ENCODE data around the gene NOL9. TPM values are rescaled to one million over a fixed set of nuclear protein-coding genes. Genes with fewer than 3 reads are reported as not detected.

NOL9 gene
- total RNA-seq, 1 donor from 2014 or later: 26.0 TPM

DNA sequence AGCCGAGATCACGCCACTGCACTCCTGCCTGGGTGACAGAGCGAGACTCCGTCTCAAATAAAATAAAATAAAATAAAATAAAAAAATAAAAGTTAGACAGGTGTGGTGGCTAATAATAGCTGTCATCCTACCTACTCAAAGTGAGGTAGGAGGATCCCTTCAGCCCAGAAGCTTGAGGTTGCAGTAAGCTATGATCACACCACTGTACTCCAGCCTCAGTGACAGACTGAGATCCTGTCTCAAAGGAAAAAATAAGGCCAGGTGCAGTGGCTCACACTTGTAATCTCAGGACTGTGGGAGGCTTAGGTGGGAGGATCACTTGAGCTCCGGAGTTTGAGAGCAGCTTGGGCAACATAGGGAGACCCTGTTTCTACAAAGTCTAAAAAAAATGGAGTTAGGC, 18.0 kb downstream of the NOL9 start:
- no peak for ATAC-seq
- intact Hi-C loops (cut with DNase I): no loop called here
- DNase-seq (ENCODE audit: low spot score): no peak

DNA sequence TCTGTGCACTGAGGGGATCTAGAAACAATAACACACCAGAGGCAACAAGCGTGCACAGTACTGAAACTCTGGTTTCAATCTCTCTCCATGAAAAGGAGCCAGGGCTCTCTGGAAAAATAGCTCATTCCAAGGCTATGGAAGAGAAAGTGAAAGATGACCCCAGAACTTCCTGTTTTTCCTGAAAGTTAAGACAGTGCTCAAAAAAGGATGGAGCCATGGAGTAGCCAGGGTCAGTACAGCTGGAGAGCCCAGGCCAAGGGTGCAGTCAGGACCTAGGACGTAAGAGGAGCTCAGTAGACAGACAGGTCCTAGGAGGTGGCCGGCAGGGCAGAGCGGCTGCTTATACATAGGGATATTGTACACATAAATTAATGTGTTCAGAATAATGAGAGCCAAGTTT, 19.1 kb downstream of the NOL9 start:
- DNase-seq (ENCODE audit: low spot score) (no peak), ATAC-seq (no peak)
- intact Hi-C loops (cut with DNase I): no loop called here

DNA sequence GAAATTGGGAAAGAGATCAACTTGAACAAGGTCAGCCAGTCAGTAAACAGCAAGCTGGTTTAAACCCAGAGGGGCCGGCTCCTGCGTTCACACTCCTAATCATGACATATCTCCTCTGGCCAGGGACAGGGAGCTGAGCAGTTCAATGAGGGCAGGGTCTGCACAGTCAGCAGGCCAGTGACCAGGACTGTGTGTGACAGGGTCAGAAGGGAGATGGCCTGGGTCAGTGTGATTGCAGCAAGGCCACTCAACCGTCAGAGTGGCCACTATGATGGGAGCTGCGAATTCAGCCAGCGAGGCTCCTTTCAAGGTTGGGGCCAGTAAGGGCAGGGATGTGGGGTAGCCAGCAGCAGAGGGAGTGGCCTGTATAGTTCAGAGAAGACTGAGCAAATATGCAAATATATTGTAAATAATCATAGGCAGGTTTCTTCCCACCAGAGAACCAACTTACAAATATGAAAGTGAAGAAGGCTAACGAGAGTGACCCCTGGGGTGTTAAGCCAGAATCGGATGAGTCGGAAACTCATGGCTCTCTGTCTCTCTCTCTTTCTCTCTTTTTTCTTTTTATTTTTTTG, 20.0 kb downstream of the NOL9 start:
- DNase-seq (ENCODE audit: low spot score) (no peak), ATAC-seq (no peak)
- intact Hi-C loops (cut with DNase I): no loop called here

DNA sequence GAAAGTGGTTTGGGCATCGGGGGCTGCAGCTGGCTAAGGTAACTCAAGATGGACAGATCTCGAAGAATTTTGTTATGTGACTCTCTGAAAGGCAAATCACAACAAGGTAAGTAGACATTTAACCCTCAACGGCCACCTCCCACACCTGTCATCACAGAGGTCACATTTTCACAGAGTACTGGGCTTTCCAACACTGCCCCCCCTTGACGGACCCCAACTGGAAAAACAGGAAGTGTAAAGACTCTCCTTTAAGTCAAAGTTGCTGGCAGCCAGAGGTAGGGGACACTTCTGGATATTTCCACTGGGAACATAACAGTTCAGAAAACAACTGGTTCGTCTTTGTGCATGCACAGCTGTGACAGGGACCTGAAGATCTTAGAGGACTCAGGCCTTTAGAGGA, 22.3 kb downstream of the NOL9 start:
- intact Hi-C loops (cut with DNase I): no loop called here
- DNase-seq (ENCODE audit: low spot score) (no peak), ATAC-seq (no peak)

DNA sequence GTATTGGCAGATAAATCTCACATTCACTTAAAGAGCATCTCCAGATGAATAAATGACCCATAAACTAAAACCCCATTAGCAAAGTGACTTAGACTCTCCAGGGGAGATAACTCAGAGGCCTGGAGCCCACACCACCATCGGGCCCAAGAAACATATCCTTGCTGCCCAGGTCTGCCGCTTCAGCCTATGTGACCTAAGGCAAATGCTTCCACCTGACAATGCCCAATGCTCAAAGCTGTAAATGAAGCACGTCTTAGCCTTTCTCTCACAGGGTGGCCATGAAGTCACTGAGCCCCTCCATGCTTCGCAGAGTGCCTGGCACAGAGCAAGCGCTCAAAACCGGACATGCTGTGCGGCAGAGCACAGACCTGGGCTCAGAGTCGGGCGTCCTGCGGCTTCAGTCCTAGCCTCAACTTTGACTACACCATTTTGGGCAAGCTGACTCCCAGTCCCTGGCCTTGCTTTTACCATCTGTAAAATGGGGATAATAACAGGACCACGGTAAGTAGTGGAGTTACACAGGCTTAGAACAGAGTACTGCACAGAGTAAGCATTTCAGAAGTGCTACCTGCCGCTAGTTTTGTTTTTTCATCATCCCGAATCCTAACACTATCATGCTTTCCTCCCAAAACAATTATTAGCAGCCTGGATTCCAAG, 23.7 kb downstream of the NOL9 start:
- intact Hi-C loops (cut with DNase I): no loop called here
- DNase-seq (ENCODE audit: low spot score) (no peak), ATAC-seq (no peak)

DNA sequence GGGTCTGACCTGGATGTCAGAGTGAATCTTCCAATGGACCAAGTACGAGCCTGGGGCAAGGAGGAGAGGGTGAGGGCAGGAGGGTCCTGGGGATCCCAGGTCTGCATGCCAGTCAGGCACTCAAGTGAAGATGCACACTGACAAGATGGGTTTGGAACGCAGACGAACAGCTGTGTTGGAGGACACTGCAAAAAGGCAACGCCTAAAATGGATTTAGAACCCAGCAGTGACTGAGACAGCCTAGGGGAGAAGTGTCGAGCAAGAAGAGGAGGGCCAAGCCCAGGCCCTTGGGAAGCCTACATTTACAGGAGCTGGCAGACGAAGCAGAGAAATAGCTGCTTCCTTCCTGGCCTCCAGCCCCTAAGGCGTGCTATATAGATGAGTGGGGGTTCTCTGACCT, 25.8 kb downstream of the NOL9 start:
- DNase-seq (ENCODE audit: low spot score) (no peak), ATAC-seq (no peak)
- intact Hi-C loops (cut with DNase I): loop anchor here (2.0 to 5.0 kb wide), 2 partner anchors 52 to 319 kb away; no protein-coding TSS in a partner anchor

DNA sequence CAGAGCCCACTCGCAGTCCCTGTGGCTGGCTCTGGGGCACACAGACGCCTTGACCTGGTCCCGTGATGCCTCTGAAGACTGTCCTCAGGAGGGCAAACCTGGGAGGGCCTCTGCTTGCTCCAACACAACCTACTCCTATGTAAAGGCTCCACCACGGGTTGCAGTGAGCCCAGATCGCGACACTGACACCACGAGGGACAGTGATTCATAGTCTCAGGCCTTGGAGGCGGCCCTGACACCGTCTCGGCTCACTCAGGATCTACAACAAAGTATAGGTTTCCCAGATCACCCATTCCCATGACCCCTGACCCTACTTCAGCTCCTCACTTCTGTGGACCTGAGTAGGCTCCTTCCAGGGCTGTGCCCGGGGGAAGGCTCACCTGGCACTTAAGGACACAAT, 28.0 kb downstream of the NOL9 start:
- DNase-seq (ENCODE audit: low spot score) (no peak), ATAC-seq (no peak)
- intact Hi-C loops (cut with DNase I): loop anchor here (5.0 kb wide), 1 partner anchor 321 kb away; no protein-coding TSS in a partner anchor

DNA sequence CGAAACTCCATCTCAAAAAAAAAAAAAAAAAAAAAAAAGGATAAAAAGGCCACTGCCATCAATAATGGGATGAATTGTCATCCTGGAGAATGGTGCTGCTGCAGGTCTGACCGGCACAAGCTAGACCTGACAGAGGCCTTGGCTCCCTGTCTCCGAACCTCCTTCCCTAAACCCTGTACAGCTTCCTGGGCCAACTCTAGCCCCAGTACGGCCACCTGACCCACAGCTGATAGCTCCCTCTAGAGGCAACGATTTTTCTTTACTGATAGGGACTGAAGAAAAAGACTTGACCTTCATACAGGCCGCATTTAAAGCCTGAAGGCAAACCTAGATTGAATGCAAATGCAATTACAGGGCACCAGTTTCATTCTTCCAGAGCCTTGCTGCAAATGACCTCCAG, 30.7 kb downstream of the NOL9 start:
- intact Hi-C loops (cut with DNase I): no loop called here
- peak; percentile 42 for ATAC-seq
- no peak for DNase-seq (ENCODE audit: low spot score)

DNA sequence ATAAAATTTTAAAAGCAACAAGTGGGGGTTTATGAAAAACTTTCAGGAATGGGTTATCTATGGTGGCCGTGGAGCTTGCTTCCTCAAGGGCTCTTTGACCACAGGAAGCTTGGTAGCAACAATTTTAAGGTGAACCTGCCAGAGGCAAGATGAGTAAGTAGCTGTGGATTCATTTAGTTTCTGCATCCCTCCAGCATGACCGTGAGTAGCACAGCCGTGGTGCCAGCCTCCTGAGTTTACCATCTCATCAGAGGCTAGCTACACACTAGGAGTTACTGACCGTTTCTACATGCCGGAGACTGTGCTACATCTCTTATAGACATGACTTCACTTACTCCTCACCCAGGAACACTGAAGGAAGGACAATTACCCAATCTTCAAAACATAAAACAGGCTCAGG, 32.8 kb downstream of the NOL9 start:
- DNase-seq (ENCODE audit: low spot score): no peak
- no peak for ATAC-seq
- intact Hi-C loops (cut with DNase I): no loop called here

DNA sequence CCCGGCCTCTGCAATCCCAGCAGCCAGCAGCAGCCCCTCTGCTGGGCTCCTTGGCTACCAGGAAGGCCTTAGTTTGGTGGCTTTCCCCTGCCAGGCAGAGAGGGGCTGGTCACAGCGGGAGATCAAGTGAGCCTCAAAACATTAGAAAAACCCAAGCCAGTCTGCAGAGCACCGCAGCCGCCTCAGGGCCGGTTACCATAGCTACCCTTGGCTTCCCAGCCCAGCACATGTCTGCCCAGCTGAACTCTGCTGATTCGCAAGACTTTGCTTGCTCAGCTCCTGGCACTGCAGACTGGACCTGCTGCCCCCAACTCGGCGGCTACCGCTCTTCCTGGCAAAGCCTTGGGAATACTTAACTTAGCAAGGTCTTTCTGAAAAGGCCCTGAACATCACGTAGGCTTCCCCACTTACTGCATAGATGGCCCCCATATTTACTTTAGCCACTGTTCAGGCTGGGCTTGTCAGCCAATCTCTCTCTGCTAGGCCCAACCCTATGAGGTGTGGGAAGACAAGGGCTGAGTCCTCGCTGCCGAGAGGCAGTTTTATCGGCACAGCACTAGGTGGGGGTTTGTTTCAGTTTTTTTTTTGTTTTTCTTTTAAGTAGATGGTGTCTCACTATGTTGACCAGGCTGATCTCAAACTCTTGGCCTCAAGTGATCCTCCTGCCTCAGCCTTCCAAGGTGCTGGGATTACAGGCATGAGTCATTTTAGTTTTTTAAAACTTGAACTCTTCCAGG, 34.2 kb downstream of the NOL9 start:
- ATAC-seq (peak; percentile 91), DNase-seq (ENCODE audit: low spot score) (no peak)
- intact Hi-C loops (cut with DNase I): no loop called here

DNA sequence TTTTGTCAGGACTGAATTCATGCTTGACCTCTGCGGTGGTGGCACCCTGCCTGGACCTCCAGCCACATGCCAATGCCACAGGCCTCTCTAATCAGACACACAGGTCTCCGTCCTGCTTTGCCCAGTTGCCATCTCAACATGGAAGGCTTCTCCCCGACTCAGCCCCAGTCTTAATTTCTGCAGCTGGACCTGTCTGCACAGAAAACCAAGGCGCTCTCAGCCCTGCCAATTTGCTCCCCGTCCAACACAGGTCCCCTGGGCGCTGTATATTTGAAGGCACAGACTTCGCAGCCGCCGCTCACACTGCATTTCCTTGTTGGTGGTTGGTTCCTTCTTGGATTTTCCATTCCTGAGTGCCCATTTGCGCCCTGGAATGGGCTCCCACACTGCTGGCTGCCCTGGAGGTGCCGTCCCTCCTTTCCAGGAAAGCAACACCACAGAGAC, 34.8 kb downstream of the NOL9 start:
- peak; percentile 74 for ATAC-seq
- intact Hi-C loops (cut with DNase I): no loop called here
- DNase-seq (ENCODE audit: low spot score): no peak

DNA sequence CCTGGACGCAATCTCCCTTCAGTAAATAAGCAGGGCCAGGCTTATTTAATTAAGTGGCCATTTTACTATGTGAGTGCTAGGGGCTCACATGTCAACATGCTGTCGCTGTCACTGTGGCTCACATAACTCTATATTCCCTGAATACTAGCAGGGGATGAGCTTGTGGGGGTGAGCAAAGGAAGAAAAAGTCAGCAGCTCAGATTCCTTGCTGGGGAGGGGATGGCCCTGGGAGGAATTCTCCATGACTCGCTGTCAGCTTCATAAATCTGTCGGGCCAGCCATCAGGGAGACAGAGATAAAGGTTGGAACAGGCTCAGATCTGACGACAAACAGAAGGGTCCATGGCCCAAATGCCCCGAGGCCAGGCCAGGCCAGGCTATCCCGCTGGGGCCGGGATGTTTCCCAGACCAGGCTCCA, 36.9 kb downstream of the NOL9 start:
- intact Hi-C loops (cut with DNase I): no loop called here
- no peak for DNase-seq (ENCODE audit: low spot score)
- ATAC-seq: no peak

DNA sequence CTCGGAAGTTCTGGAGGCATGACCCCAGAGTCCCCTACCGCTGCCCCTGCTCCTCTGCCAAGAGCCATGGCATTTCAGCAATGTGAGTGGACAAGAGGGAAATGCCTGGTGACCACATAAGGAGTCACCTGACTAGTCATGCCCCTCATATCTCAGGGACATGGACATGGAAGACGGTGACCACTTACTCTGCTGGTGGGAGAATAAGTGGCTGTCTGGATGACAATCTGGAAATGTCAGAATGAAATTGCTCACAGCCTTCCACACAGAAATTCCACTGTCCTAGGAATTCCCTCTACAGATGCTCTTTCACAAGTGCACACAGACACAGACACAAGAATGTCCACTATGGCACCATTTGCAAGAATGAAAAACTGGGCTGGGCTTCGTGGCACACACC, 38.5 kb downstream of the NOL9 start:
- intact Hi-C loops (cut with DNase I): no loop called here
- DNase-seq (ENCODE audit: low spot score) (no peak), ATAC-seq (no peak)

DNA sequence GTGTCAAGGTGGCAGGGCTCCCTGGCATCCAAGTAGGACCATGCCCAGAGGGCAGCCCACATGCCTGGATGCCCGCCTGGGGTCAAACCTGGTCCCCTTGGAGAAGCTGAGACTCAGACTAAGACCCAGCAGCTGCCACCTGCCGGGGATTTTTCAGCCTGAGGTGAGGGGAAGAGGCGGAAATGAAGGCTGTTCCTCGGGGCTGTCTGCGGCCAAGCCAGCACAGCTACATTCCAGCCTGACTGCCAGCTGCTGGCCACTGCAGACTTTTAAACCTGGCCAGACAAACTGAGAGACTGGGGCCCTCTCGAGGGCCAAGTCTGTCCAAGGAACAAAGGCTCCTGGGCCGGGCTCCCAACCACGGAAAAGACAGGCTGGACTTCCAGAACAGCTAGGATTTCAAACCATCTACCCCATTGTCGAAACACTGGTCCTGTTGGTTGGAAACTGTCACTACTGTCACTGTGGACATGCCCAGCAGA, 41.0 kb downstream of the NOL9 start:
- ATAC-seq (no peak), DNase-seq (ENCODE audit: low spot score) (no peak)
- intact Hi-C loops (cut with DNase I): no loop called here

DNA sequence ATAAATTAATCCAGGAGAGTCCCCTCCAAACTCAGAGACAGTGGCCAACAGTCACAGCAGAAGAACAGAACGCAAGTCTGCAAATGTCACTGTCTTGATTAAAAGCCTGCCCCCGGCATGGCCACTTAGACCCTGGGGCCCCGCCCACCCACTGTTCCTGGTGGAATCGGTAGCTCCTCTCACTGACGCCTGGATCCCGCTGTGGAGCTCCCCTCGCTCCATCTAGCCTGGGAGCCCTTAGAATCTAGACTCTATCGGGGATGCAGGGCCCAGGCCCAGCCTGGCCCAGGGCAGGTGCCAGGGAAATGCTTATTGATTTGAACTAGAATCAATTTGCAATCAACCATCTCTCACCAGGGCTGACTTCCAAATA, 41.4 kb downstream of the NOL9 start:
- ATAC-seq (no peak), DNase-seq (ENCODE audit: low spot score) (no peak)
- intact Hi-C loops (cut with DNase I): no loop called here

DNA sequence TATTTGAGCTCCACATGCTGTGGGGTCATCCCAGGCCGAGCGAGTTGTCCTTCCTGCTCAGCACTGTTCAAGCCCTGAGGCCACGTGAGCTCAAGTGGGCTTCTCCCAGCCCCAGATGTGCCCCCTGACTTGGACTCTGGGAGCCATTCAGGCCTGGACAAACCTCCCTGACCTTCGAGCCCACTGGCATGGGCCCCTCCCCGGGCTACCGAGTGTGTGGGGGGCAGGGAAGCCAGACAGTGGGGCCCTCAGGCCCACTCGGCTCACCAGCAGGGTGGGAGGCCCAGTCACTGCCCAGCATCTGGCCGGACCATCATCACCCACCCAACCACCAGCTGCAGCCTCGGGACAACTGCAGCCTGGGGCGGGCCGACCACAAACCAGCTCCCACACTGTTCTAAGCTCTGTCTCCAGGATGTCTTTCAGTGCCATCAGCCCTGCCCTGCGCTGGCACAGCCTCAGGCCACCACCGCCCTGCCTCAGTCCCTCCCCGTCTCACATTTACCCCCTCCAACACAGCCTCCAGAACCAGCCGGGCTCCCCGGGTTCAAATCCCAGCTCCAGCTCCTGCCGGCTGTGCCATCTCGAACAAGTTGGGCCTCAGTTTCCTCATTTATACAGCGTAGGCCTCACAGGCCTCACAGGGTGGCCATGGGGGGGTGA, 41.9 kb downstream of the NOL9 start:
- DNase-seq (ENCODE audit: low spot score) (no peak), ATAC-seq (no peak)
- intact Hi-C loops (cut with DNase I): no loop called here

DNA sequence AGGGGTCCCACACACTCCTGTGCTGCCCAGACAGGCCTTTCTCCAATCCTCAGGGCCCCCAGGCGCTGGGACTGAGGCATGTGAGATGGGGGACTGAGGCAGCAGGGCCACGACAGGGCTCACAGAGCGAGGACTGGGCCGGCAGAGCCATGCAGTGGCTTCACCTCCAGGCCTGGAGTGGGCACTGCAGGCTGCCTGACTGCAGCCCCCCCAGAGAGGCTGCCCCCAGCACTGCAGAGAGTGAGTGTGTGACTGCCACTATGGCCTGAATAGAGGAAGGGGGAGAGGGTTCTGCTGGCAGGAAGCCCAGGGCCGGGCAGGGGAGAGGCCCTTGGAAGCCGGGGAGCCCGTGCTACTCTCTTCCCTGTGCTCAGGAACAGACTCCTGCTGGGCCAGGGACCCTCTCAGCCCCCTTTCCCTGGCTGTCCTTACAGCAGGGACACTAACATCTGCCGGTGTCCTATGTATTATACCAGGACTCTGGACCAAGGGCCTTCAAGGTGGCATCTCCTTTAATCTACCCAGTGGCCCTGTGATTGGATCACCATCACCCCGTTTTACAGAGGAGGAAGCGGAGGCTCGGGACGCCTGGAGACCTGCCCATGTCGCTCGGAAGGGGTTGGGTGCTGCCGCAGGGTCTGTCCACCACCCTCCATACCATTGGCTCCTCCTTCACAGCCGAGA, 42.6 kb downstream of the NOL9 start:
- DNase-seq (ENCODE audit: low spot score): no peak

DNA sequence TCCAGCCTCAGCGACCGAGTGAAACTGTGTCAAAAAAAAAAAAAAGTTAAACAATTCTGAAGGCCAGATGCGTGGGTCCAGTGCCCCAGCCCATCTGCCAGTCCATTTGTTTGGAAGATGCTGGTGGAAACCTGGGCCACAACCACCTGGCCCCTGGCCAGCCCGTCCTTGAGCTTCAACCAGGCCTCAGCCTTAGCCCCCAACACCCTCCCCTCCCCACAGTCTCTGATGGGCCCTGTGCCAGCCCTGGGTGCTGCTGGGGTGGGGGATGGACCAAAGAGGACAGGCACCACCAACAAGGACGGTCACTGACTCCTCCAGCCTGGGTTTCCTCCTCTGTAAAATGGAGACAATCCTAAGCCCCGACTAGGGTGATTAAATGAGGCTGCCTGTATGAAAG, 43.3 kb downstream of the NOL9 start:
- no peak for ATAC-seq
- intact Hi-C loops (cut with DNase I): no loop called here
- no peak for DNase-seq (ENCODE audit: low spot score)

More for the DNA sequence above, 42.6 kb downstream of the NOL9 start:
- ATAC-seq: no peak
- intact Hi-C loops (cut with DNase I): no loop called here

DNA sequence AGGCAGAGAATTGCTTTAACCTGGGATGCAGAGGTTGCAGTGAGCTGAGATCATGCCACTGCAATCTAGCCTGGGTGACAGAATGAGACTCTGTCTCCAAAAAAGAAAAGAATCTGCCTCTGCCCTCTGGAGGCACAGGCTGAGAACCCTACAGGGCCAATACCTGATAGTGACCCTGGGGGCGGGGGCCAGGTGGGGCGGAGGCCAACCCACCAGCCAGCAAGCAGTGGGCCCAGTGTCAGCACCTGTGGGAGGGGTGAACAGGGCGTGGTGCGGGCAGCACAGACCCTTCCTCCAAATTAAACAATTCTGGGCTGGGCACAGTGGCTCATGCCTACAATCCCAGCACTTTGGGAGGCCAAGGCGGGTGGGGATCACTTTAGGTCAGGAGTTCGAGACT, 43.8 kb downstream of the NOL9 start:
- ATAC-seq (no peak), DNase-seq (ENCODE audit: low spot score) (no peak)
- intact Hi-C loops (cut with DNase I): no loop called here

Data from sciatic nerve (tissue), 2 donors.